VCaP (cell line): ENCODE results near the gene STXBP3.

Source experiments
- H3K27ac ChIP-seq: fragments of 450-650 bp; 2 replicates; pipeline ENCODE4 v1.5.1; 2017
- TF ChIP-seq, protein P1 (sequence below): fragments of 450-650 bp; conservative IDR thresholded peaks from 2 replicates; pipeline ENCODE4 v1.5.1; 2017; ENCODE audit warnings: mild to moderate bottlenecking, moderate library complexity

The STXBP3 gene

DNA sequence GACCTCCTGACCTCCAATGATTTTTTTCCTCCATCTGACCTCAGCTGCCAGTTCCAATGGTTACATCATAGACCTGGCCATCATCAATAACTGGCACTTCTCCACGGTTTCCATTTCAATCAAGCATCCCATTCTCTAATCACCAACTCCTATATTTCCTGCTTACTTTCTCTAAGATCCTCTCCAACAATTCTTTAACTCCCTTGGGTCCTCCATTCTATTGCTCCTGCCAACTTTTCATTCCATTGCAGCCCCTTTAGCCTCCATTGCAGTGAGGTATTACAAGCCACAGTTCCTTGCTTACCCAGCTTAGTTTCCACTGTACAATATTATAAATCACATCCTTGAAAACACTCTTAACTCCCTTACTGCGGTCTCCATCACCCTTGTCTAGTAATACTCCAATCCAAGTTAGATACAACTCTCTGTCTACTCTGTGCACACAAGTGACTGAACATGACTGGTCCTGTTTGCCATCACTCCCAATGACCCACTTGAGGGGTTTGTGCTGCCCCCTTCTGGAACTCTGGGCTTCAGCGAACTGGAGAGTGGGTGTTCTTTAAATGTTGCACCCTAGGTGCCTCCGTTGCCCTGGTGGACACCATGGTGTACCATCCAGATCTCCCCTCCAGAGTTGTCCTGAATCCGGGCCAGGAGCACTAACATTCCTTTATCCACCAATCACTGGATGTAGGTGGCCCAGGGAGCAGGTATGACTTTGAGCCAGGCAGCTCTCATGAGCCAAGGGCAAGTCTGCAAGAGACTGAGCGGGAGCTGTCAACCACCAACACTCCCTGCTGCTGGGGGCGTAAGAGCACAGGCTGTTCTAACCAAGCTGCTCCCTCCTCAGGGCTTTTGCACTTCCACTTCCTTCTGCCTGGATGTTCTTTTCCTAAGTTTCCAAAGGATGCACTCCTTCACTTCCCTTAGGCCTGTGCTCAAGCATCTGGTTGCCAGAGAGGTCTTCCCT, 37.5 kb upstream of the STXBP3 start:
- TF ChIP-seq, protein P1, sequence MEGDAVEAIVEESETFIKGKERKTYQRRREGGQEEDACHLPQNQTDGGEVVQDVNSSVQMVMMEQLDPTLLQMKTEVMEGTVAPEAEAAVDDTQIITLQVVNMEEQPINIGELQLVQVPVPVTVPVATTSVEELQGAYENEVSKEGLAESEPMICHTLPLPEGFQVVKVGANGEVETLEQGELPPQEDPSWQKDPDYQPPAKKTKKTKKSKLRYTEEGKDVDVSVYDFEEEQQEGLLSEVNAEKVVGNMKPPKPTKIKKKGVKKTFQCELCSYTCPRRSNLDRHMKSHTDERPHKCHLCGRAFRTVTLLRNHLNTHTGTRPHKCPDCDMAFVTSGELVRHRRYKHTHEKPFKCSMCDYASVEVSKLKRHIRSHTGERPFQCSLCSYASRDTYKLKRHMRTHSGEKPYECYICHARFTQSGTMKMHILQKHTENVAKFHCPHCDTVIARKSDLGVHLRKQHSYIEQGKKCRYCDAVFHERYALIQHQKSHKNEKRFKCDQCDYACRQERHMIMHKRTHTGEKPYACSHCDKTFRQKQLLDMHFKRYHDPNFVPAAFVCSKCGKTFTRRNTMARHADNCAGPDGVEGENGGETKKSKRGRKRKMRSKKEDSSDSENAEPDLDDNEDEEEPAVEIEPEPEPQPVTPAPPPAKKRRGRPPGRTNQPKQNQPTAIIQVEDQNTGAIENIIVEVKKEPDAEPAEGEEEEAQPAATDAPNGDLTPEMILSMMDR, result no peak
- H3K27ac ChIP-seq, result no peak overlapping the region

DNA sequence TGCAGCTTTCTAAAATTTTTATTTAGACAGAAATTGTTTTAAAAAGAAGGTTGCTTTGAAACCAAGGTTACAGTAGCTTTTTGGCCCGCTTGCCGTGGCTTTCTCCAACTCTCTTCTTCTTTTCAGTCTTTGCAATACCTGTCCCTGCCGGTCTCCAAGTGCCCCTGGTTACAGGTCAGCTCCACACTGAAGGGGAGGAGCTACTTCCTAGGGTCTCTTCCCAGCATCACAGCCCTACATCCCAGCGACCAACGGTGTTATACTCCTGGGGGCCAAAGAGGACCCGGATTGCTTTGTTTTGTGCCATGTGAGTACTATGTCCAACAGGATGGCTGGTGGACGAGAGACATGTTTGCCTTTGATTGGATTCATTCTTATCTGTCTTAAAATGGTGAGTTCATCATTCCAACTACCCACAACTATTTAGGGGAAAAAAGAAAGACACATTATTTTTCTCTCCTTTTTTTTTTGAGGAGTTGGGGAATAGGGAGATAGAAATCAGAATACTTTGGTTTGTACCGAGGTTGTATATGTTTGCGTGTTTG, 33.8 kb upstream of the STXBP3 start, which contains the start of gene FNDC7:
Gene FNDC7 (plus strand): TSS at position 303 of the 545 bp plus-strand sequence. CDS start 26 bp downstream, at position 329.
- TF ChIP-seq, protein P1, result no peak
- H3K27ac ChIP-seq, result no peak within 1 kb of the TSS

DNA sequence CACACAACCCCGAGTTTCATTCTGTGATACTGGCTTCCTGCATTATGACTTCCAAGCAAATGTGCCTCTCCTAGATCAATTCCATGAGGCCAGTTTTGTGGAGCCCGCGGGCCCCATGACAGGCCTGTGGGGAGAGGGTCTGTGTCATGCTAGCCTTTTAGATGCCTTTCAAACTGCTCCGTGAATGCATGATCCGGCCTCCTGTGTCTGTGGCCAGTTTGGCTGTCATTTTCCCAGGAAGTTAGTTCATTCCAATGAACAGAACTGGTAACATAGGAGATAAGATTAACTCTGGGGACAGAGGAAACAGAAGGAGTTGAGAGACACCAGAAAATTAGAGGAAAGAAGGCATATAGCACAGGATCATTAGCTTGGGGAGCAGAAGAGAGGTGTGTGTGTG, 30.5 kb upstream of the STXBP3 start:
- H3K27ac ChIP-seq, result no peak overlapping the region
- TF ChIP-seq, protein P1, result no peak

DNA sequence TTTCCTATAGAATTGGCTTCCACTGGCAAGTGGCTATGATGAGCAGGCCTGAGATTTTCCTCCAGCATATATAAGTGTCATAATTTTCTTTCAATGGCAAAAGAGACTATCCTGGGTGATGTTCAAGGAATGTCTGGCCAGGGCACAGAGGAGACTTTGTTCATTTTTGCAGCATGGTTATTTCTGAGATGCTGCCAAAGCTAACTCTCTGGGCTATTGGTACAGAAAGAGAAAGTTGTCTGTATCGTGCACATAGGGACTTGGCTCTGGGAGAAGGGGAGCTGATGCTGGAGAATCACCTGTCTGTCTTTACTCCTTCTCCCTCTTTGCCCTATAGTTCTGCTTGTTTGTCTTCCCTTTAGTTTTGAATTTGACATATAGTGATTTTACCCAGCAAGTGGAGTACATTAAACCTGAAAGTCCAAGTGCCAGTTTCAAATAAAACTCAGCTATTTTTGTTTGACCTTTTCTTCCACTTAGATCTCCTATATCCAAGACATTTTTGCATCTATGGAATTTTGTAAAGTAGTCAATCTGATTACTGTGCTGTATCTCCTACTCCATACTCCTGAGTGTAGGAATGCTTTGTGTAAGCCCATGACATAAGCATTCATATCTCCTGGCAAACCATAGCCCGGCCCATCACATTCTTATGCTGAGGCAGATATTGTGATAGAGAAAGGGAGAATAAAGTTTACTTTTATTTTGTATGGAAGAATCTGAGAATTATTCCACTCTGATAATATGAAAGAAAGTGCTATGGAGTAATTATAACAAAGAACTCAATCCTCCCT, 29.8 kb upstream of the STXBP3 start:
- TF ChIP-seq, protein P1, result no peak
- H3K27ac ChIP-seq, result no peak overlapping the region

DNA sequence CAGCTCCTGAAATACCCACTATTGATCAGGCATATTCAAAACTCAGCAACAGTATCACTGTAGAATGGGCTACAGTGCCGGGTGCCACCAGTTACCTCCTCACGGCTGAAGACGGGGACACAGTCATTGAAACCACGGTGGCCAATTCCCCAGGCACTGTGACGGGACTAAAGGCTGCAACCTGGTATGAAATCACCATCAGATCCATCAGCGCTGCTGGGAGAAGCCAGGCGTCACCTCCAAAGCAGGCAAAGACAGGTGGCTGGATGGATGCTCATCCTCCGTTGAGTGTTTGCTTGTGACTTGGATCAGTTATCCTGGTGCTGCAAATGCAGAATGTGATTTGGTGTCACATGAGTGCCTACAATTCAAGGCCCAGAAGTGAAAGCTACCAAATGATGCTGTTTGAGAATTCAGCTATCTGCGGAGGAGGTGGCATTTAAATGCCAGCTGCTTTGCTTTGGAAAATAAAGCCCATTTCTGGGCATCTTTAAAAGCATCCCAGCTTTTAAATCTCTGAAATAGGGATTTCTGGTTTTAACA, 28.6 kb upstream of the STXBP3 start:
- H3K27ac ChIP-seq, result no peak overlapping the region

DNA sequence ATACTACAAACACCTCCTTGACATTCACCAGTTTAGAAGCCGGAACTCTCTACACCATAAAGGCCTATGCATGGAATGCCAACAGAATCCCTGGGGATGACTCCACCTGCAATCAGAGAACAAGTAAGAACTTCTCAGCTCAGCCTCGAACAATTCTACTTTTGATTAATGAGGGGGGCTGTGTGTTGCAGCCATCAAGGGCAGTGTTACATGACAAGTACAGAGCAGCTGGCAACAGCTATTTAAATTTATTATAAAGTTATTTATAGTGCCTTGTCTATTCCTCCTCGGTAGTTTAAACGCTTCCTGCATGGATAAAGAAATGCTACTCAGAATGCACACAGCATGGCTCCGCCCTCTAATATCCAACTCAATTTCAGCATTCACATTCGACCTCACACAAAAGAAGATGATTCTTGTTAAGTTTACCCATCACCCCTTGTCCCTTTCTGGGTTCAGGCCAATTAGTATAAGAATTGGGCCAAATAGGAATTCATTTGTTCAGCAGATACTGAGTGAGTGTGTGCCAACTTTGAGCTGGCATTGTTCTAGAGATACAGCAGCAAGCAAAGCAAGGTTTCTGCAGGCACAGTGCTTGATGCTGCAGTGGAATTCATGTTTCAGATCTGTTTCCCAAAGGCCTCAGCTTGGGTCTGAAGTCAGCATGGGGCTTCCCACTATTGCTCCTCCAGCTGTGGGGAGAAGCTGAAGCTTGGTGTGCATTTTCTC, 27.4 kb upstream of the STXBP3 start:
- H3K27ac ChIP-seq, result no peak overlapping the region
- TF ChIP-seq, protein P1, result no peak

More for the DNA sequence above, 28.6 kb upstream of the STXBP3 start:
- TF ChIP-seq, protein P1, result no peak
